Neural progenitor cell (in vitro differentiated cells): ENCODE results near the gene NGRN.

ENCODE experiments used
- EZH2 ChIP-seq: fragments of 200-600 bp; sonication (generic); IDR thresholded peaks from 2 replicates; pipeline ENCODE4 v1.6.1; 2017; ENCODE audit warnings: antibody characterized with exemption, mild to moderate bottlenecking, moderate library complexity
- EZH2phosphoT487 ChIP-seq: fragments of 200-600 bp; sonication (generic); IDR thresholded peaks from 2 replicates; pipeline ENCODE4 v1.6.1; 2017; ENCODE audit warnings: antibody characterized with exemption
- TF ChIP-seq, protein P1 (sequence below): fragments of 200-600 bp; sonication (generic); IDR thresholded peaks from 2 replicates; pipeline ENCODE4 v1.5.1; 2017; ENCODE audit warnings: antibody characterized with exemption, mild to moderate bottlenecking

GRCh38 chr15:90222547-90222946, 42.9 kb upstream of the NGRN start:
- TF ChIP-seq, protein P1, sequence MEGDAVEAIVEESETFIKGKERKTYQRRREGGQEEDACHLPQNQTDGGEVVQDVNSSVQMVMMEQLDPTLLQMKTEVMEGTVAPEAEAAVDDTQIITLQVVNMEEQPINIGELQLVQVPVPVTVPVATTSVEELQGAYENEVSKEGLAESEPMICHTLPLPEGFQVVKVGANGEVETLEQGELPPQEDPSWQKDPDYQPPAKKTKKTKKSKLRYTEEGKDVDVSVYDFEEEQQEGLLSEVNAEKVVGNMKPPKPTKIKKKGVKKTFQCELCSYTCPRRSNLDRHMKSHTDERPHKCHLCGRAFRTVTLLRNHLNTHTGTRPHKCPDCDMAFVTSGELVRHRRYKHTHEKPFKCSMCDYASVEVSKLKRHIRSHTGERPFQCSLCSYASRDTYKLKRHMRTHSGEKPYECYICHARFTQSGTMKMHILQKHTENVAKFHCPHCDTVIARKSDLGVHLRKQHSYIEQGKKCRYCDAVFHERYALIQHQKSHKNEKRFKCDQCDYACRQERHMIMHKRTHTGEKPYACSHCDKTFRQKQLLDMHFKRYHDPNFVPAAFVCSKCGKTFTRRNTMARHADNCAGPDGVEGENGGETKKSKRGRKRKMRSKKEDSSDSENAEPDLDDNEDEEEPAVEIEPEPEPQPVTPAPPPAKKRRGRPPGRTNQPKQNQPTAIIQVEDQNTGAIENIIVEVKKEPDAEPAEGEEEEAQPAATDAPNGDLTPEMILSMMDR: no peak
- TF ChIP-seq EZH2 (no peak), EZH2phosphoT487 (no peak)
